Stomach (tissue), 4 donors: Measurements from ENCODE around the gene SEMA3F.

ENCODE experiments used
- EP300 ChIP-seq: sonication (generic); formaldehyde crosslinking; IDR thresholded peaks from one replicate; pipeline ENCODE4 v1.6.1; 2017; ENCODE audit warnings: antibody characterized with exemption
- POLR2A ChIP-seq, 4 donors: fragments of 450-650 bp; IDR thresholded peaks; one replicate each; pipeline ENCODE4 v1.6.1; 2016; ENCODE audit warnings: antibody characterized with exemption in 4 of 4, control low read depth in 2 of 4, mild to moderate bottlenecking in 1 of 4, moderate library complexity in 1 of 4
- POLR2AphosphoS5 ChIP-seq, 3 donors: sonication (generic); formaldehyde crosslinking; IDR thresholded peaks; one replicate each; pipeline ENCODE4 v1.6.1; 2016; ENCODE audit warnings: antibody characterized with exemption in 3 of 3
- TF ChIP-seq, protein P1 (sequence below), 7 experiments: fragments of 450-650 bp in 4 of 7; fragments of 200-600 bp in 3 of 7; sonication (generic) in 3 of 7; IDR thresholded peaks; one replicate each; pipeline ENCODE4 v1.5.1; 2016 to 2019; ENCODE audit warnings: antibody characterized with exemption in 7 of 7, control low read depth in 2 of 7, mild to moderate bottlenecking in 1 of 7

DNA sequence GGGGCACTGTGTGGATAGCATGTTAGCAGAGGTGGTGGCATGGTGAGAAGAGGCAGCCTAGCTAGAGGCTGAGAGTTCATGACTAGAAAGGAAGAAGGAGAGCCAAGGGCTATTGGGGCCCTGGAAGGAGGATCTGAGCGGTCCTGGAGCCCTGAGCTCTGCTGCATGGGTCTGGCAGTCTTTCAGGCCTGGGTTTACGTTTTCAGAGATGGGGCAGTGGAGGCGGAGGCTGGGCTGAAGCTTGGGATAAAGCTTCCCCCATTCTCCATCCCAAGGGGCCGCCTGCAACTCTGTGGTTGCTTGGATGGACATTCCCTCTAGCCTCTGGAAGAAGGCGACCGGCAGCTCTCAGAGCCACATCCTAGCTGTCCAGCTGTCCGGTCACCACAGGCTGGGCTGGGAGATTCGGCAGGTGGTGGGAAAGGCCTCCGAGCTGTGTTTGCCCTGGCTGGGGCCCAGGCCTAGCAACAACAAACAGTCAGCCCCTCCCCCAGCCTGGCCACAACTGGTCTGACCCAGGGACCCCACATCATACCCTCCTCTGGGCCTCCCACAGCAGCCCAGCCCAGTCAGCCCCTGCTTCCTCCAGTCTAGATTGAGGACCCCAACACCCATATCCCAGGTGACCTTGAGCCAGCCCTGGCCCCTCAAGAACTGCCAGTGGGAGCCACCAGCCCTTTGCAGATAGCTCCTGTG, 48.1 kb downstream of the SEMA3F start:
- TF ChIP-seq, protein P1, sequence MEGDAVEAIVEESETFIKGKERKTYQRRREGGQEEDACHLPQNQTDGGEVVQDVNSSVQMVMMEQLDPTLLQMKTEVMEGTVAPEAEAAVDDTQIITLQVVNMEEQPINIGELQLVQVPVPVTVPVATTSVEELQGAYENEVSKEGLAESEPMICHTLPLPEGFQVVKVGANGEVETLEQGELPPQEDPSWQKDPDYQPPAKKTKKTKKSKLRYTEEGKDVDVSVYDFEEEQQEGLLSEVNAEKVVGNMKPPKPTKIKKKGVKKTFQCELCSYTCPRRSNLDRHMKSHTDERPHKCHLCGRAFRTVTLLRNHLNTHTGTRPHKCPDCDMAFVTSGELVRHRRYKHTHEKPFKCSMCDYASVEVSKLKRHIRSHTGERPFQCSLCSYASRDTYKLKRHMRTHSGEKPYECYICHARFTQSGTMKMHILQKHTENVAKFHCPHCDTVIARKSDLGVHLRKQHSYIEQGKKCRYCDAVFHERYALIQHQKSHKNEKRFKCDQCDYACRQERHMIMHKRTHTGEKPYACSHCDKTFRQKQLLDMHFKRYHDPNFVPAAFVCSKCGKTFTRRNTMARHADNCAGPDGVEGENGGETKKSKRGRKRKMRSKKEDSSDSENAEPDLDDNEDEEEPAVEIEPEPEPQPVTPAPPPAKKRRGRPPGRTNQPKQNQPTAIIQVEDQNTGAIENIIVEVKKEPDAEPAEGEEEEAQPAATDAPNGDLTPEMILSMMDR (IDR thresholded peaks at IDR 0.05), result no peak
- no peak for TF ChIP-seq POLR2AphosphoS5 (IDR thresholded peaks at IDR 0.05)
- no peak for TF ChIP-seq POLR2A (IDR thresholded peaks at IDR 0.05)
- TF ChIP-seq EP300, result no peak
